ENCODE measurements around the gene OXNAD1. TPM values are rescaled to one million over a fixed set of nuclear protein-coding genes. Genes with fewer than 3 reads are reported as not detected.

Gene OXNAD1
- total RNA-seq, 1 experiment from 2014 or later: 5.0 TPM

DNA sequence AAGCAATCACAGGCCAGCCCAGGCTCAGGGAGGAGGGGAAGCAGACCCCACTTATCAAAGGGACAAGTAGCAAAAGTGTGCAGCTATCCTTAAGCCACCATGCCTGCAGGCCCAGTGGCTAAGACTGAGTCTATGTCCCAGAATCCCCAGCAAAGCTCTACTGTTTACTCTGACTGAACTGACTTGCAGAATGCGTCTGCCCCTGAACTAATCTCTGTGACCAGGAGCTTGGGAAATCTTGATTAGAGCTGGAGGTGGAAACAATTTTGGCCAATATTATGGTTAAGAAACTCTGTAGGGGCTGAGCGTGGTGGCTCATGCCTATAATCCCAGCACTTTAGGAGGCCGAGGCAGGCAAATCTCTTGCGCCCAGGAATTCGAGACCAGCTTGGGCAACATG lies 22.8 kb upstream of the OXNAD1 start:
- no peak for DNase-seq (ENCODE audit: low read depth)
- in situ Hi-C loops (cut with HindIII; ENCODE audit: low pct_unique_long_range_greater_than_20kb, low sequenced_read_pairs): no loop called here

DNA sequence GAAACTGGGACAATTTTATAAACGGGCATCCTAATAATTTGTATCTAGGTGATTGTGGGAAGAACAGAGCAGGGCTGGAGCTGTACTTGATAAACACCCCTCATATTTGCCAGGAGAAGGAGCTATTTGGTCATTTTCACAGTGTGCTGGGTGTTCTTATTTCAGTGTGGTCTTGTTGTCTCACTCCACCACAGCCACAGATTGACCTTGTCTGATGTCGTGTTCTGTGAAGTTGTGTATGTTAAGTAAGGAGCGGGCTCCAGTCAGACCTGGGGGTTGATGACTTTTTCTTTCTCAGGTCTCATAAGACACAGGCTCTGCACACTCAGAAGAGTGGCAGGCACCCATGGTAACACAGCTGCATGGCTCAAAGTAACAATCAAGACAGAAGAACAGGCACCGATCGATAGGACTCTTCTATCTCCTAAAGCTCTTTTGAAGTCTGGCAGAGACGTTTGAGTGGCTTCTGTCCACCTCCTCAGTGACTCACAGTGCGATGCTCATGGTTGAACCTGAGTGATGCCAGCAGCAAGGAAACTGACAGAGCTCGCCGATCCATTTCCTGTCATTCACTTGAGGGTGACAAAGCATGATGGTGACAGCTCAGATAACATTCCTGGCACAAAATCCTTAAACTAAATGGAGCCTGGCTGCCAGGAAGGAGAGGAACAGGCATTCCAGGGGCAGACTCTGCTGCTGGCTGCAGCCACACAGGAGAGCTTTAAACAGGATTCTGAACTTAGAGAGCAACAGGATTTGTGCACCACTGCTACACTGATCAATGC lies 21.1 kb upstream of the OXNAD1 start:
- DNase-seq (ENCODE audit: low read depth): peak; percentile 56
- in situ Hi-C loops (cut with HindIII; ENCODE audit: low pct_unique_long_range_greater_than_20kb, low sequenced_read_pairs): no loop called here

DNA sequence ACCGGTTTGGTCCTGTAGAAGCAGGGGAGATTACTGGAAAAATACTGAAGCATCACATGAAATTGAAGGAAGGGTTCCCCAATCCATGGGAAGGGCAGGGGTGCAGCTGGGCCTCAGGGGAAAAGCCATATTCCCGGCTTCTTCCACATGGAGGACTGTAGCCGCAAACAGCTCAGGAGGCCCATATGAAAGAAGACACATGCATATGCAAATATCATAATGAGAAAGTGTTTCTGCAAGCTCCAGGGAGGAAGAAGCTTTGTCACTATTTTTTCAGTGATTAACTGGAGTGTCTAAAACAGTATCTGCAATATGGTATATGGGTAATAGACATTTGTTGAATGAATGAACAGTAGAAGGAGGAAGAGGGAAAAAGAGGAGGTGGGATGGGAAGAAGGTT lies 19.4 kb upstream of the OXNAD1 start:
- no peak for DNase-seq (ENCODE audit: low read depth)
- in situ Hi-C loops (cut with HindIII; ENCODE audit: low pct_unique_long_range_greater_than_20kb, low sequenced_read_pairs): no loop called here

DNA sequence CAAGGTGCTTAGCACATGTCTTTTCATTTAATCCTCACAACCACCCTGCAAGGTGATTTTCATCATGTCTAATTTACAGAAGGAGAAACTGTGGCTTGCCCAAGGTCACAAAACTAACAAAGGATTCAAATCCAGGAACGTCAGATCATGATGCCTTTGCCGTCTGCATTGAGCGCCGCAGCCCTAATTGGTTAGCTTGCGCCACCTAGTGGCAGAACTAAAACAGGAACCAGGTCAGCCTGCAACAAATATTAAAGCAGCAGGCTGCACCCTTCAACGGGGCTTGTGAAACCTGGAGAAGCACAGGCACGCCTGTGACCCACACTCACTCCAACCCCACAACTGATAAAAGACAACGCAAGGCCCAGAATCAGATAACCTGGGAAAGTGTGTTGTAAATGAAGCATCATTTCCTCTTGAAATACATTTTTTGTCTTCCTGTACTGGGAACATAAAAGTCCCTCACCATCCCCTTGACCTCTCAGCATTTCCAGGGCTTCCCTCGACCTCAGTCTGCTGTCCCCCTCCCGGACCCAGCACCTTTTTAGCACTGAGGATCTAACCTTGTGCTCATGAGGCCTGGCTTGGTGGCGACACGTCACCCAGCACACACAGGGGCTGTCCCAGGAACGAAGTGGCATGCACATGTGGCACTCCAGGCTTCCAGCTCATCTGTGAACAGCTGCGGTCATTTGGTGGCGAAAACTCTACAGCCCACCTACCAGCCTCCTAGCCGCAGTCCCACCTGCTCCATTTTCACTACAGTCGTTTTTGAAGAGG lies 17.5 kb upstream of the OXNAD1 start:
- in situ Hi-C loops (cut with HindIII; ENCODE audit: low pct_unique_long_range_greater_than_20kb, low sequenced_read_pairs): no loop called here
- DNase-seq (ENCODE audit: low read depth): peak; percentile 30

DNA sequence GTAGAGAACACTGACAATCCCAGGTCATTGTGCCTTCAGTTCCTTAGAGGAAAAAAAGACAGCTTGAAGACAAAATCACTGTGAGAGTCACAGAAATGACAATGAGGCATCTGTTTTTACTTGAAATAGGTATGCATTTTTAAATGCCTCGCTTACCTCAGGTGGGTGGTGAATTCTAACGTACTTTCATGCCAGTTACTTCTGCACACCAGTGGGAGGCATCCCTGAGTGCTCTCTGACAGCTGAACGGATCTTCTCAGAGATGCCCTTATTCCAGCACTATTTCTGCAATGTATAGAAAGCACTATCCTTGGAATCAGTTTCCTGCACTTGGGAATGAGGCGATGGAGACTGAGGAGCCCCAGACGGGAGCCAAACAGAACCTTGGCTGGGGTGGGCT lies 16.5 kb upstream of the OXNAD1 start:
- no peak for DNase-seq (ENCODE audit: low read depth)
- in situ Hi-C loops (cut with HindIII; ENCODE audit: low pct_unique_long_range_greater_than_20kb, low sequenced_read_pairs): no loop called here

DNA sequence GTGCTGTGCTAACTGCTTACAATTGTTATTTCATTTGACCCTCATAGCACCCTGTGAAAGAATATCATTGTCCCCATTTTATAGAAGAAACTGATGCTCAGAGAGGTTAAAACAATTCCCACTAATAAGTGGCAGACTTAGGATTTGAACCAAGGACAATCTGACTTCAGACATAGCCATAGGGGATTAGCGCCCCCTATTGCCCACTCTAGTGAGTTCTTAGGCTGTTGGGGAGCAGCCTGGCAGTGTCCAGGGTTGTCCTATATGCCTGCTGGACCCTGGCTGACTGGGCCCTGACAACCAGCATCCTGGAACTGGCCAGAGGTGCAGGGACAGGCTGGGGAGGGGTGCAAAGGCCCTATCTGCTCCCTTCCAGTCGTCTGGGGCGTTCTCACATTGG lies 15.7 kb upstream of the OXNAD1 start:
- in situ Hi-C loops (cut with HindIII; ENCODE audit: low pct_unique_long_range_greater_than_20kb, low sequenced_read_pairs): no loop called here
- DNase-seq (ENCODE audit: low read depth): no peak

DNA sequence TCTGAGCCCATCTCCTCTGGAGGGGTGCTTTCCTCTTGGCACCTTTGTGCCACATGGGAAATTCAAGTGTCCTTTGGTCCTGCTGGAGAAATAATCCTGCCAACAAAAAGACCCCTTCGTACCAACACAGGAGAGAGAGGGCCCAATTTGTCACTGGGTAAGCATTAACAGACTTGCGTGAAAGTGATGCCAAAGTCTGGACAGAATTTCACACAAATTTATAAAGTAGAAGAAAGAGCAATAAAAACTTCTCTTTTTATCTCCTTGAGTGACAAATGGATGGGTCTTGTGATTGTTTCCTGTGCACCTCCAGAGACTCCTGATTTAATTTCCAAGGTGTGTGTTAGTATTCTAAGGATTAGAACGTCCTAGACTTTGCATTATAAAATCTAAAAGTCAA lies 15.1 kb upstream of the OXNAD1 start:
- DNase-seq (ENCODE audit: low read depth): no peak
- in situ Hi-C loops (cut with HindIII; ENCODE audit: low pct_unique_long_range_greater_than_20kb, low sequenced_read_pairs): no loop called here

DNA sequence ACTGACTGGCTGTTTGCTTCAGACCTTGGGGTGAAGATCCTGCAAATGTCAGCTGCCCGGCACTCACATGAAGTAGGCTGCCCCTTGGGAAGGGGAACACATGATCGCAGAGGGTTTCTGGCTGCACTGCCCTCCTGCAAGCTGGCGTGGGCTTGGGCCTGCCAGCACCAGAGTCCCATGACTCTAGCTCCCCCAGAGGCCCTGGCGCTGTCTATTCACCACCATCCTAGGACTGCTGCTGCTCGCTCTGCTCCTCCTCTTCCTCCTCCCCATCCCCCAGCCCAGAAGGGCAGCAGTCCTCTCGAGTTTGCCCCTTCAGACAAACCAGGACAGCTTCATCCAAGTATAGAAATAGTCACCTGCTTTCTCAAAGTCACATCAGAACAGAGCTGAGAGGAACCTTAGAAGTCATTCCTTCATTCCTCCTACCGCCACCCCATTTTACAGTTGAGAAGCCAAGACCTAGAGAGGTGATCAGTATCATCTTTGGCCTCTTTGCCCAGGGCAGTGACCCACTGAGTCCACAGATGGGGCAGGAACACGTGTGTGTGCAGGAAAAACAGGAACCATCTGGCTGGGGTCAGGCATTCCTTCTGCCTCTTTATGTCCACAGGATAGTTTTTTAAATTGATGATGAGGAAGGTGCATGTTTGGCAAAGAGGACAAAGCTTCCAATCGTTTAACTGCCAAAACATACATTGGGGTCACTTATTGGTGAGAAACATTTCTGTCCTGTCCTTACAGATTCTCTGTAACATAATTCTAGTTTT lies 13.5 kb upstream of the OXNAD1 start:
- in situ Hi-C loops (cut with HindIII; ENCODE audit: low pct_unique_long_range_greater_than_20kb, low sequenced_read_pairs): no loop called here
- no peak for DNase-seq (ENCODE audit: low read depth)

DNA sequence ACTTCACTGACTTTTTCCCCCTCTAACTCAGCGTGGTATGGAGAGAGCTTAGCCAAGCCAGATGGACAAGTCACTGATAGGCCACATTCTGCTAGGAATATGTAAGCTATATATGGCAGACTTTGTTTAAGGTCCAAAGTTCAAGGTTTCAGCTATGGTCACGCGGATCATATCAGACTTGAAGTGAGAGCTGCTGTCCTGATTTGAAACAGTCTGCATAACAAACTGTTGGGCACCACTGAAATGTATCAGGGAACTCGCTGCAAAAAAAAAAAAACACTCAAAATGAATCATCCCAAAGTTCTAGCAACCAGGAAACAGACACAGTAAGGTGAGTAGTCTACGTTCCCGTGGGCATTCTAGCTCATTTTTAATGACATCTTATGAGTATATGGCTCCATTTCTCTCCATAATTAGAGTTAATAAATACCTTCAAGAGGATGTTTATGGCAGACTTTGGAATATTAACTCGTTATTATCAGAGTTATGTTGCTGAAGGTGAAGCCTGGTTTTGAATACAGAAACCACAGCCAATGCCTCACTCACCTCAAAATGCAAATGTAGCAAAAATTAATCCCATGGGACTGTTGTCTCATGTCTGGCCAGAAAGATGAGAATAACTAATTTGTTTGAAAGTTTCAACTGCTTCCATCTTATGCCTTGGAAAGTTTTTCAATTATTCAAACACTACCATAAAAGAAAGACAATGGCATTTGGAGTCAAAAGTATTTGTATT lies 12.6 kb upstream of the OXNAD1 start:
- DNase-seq (ENCODE audit: low read depth): no peak
- in situ Hi-C loops (cut with HindIII; ENCODE audit: low pct_unique_long_range_greater_than_20kb, low sequenced_read_pairs): no loop called here

DNA sequence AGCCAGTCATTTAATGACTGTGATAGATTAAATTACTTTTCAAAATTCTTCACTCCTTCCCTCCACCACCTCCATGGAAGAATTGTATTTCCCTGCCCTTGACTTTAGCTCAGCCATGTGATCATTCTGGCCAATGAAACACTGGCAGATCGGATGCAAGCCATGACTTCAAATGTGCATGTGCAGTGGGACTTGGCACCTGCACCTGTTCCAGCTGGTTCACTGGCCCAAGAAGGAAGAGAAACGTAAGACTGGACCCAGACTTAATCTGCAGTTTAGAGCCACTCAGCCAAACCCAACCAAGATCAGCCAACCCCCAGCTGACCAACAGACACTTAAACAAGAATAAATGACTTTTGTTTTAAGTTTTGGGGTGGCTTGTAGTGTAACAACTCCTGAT lies 12.0 kb upstream of the OXNAD1 start:
- no peak for DNase-seq (ENCODE audit: low read depth)
- in situ Hi-C loops (cut with HindIII; ENCODE audit: low pct_unique_long_range_greater_than_20kb, low sequenced_read_pairs): no loop called here

DNA sequence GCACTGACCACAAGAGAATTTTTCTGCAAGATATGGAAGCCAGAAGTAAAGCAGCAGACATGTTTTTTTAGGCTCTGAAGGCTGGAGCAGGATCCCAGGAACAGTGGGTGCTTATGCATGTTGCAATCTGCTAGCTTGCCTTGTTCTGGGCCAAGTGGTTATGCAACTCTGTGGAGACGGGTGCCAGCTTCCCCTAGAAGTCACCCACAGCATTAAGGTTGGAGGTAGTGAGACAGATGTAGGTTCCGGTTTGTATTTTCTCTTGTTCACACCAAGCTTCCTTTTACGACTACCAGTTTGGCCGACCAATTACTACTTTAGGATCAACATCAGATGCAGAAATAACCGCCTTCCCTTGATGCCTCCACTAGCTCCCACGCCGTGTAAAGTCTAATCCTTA lies 11.4 kb upstream of the OXNAD1 start:
- DNase-seq (ENCODE audit: low read depth): no peak
- in situ Hi-C loops (cut with HindIII; ENCODE audit: low pct_unique_long_range_greater_than_20kb, low sequenced_read_pairs): no loop called here

DNA sequence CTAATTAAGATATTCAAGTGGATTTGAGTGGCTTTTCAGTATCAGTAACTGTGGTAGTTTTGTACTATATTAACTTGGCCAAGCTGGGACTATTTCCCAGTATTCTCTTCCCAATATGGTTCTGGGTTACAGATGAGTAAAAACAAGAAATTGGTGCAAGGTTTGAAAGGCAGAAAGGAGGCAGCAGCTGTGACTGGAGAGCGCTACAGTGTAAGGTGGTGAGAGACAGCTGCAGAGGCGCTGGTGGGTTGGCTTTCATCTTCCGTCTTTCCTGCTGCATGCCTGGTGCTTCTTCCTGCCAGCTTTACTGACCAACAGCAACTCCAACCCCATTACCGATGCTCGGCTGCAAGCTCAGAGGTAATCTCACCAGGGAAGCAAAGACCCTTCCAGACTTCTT lies 10.1 kb upstream of the OXNAD1 start:
- DNase-seq (ENCODE audit: low read depth): no peak

DNA sequence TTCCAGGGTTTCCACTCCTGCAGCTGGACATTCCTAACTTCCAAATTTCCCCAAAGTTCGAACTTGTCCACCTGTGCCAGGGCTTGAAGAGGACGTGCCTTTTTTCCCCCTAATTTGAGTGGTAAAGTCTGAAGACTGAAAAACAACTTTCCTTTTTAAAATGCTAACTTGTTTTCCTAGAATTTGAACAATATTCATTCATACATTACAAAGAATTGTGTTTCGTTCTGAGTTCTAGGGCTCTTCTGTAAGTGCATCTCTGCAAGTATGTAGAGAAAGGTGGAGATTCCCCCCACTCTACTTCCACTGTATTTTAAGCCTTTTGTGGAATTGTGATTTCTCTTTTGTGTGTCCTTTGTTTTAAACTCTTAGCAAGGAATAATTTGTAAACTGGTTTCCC lies 9.7 kb upstream of the OXNAD1 start:
- in situ Hi-C loops (cut with HindIII; ENCODE audit: low pct_unique_long_range_greater_than_20kb, low sequenced_read_pairs): no loop called here

More for the DNA sequence above, 10.1 kb upstream of the OXNAD1 start:
- in situ Hi-C loops (cut with HindIII; ENCODE audit: low pct_unique_long_range_greater_than_20kb, low sequenced_read_pairs): no loop called here

DNA sequence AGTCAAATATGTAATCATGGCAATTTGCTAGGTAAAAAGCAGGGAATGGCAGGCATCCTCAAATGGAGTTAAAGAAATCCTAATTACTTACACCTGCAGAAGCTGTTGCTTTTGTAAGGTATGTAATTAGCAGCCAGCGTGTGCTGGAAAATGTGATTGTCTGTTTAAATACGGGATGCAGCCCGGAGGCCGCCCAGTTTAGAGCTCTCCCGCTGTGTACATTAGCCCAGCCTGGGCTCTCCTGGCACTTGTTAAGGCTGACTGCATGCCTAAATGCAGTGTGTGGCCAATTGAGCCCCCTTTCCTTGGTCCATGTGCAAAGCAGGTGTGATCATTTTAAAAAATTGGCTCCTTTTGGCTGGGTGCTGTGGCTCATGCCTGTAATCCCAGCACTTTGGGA lies 9.3 kb upstream of the OXNAD1 start:
- no peak for DNase-seq (ENCODE audit: low read depth)
- in situ Hi-C loops (cut with HindIII; ENCODE audit: low pct_unique_long_range_greater_than_20kb, low sequenced_read_pairs): no loop called here

More for the DNA sequence above, 9.7 kb upstream of the OXNAD1 start:
- no peak for DNase-seq (ENCODE audit: low read depth)

DNA sequence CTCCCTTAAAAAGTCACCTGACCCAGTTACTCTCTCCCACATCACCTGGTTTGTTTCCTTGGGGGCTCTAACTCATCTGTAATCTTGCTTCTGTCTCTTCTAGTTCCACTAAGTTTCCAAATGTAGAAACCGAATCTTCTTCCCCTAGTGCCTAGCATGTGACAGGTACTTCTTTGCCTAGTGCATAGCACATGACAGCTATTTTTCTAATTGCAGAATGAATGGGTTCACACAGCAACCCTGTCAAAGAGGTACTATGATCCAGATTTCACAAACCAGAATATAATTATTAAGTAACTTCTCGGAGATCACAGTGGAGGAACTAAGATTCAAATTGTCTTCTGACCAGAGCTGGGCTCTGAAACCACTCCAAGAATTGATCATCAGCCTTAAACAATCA lies 7.7 kb upstream of the OXNAD1 start:
- DNase-seq (ENCODE audit: low read depth): no peak
- in situ Hi-C loops (cut with HindIII; ENCODE audit: low pct_unique_long_range_greater_than_20kb, low sequenced_read_pairs): no loop called here

DNA sequence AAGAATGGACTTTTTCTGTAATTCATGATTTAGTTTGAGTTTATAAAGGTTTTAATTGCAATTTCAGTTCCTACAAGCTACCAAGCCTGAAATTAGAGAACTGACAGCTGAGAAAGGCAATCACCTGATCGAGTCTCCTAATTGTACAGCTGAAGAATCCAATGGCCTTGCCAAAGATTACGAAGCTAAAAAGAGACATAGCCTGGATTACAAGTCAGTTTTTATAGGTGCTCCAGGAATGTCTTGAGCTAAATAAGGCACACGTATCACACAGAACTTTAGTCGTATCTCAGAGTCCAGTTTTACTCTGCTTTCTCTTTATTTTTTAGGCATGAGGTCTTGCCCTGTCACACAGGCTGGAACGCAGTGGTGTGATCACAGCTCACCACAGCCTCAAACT lies 6.8 kb upstream of the OXNAD1 start:
- no peak for DNase-seq (ENCODE audit: low read depth)
- in situ Hi-C loops (cut with HindIII; ENCODE audit: low pct_unique_long_range_greater_than_20kb, low sequenced_read_pairs): no loop called here

DNA sequence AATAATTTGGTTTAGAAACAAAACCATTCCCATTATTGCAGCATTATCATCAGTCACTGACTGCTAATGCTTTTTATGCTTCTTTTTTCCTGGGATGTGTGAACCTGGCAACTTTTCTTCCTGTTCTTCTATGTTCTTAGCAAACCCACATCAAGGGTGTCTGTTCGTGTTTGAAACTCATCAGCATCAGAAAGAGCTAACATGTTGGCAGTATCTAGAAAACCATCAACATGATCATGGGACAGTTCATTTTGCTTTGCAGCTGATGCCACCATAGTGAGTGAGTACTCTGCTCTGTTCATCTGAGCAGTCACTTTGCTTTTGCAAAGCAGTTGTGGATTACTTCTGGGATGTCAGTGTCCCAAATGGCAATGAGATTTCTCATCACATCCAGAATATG lies 6.1 kb upstream of the OXNAD1 start:
- no peak for DNase-seq (ENCODE audit: low read depth)
- in situ Hi-C loops (cut with HindIII; ENCODE audit: low pct_unique_long_range_greater_than_20kb, low sequenced_read_pairs): no loop called here

DNA sequence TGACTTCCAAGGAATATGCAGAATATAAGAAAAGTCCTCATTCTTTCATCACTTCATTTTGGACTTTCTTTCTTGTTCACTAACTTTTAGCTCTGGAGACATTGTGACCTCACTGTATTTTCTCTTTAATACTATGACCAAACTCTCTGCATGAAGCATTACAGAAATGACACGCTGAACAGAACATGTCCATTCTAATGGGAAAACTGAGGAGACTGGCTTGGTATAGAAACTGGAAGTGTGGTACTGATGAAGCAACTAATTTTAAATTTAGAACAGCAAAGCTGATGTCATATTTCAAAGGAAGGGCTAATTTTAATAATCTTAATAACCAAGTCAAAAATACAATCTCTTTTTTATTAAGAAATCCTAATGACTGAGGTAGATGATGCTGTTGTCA lies 5.0 kb upstream of the OXNAD1 start:
- DNase-seq (ENCODE audit: low read depth): no peak
- in situ Hi-C loops (cut with HindIII; ENCODE audit: low pct_unique_long_range_greater_than_20kb, low sequenced_read_pairs): no loop called here

Measured in Caki2 (cell line).